ENCODE data around the gene PCNP.

- TF ChIP-seq YY1 (IDR thresholded peaks at IDR 0.05; ENCODE audit: insufficient read depth, insufficient read length) (no peak), SUZ12 (IDR thresholded peaks at IDR 0.05; ENCODE audit: extremely low read depth, insufficient read depth, insufficient read length) (no peak)
Observed at GRCh38 chr3:101588616-101589015, 14.6 kb downstream of the PCNP start.
